Loucy (cell line): Measurements from ENCODE around the gene ZNF286A.
"Not testable (repeated sequence)": the region's sequence is repeated elsewhere in the genome, so short reads cannot be mapped to it uniquely, and the experiment has no call there.

Source experiments
- H2AFZ ChIP-seq: fragments of 200-600 bp; sonication (generic); 2 replicates; pipeline ENCODE4 v1.6.0; 2016; ENCODE audit warnings: antibody characterized with exemption, mild to moderate bottlenecking, low read length, moderate library complexity
- H3F3A ChIP-seq: fragments of 200-600 bp; 2 replicates; pipeline ENCODE4 v1.6.0; 2016; ENCODE audit warnings: antibody characterized with exemption, low read depth, mild to moderate bottlenecking
- H3K27me3 ChIP-seq: fragments of 200-600 bp; sonication (generic); 2 replicates; pipeline ENCODE4 v1.6.1; 2014; ENCODE audit warnings: low read length, mild to moderate bottlenecking; ENCODE audit not compliant: insufficient read depth, poor library complexity, severe bottlenecking
- H3K36me3 ChIP-seq: fragments of 200-600 bp; sonication (generic); 2 replicates; pipeline ENCODE4 v1.6.1; 2016; ENCODE audit warnings: low read length; ENCODE audit not compliant: insufficient read depth
- H3K4me1 ChIP-seq: fragments of 200-600 bp; sonication (generic); 2 replicates; pipeline ENCODE4 v1.5.1; 2014; ENCODE audit warnings: low read length, mild to moderate bottlenecking; ENCODE audit not compliant: insufficient read depth, poor library complexity, severe bottlenecking
- H3K4me2 ChIP-seq: fragments of 200-600 bp; sonication (generic); 2 replicates; pipeline ENCODE4 v1.6.0; 2014; ENCODE audit warnings: antibody characterized with exemption, low read length, low read depth, mild to moderate bottlenecking; ENCODE audit not compliant: poor library complexity, severe bottlenecking
- H3K4me3 ChIP-seq: fragments of 200-600 bp; sonication (generic); 2 replicates; pipeline ENCODE4 v1.5.1; 2014; ENCODE audit warnings: low read length, mild to moderate bottlenecking, mixed read lengths; ENCODE audit not compliant: poor library complexity, severe bottlenecking
- H3K79me2 ChIP-seq: fragments of 200-600 bp; sonication (generic); 2 replicates; pipeline ENCODE4 v1.6.1; 2014; ENCODE audit warnings: low read length; ENCODE audit not compliant: insufficient read depth
- H3K9ac ChIP-seq: fragments of 200-600 bp; sonication (generic); 2 replicates; pipeline ENCODE4 v1.6.0; 2014; ENCODE audit warnings: mild to moderate bottlenecking, low read depth, low read length, moderate library complexity; ENCODE audit not compliant: poor library complexity, severe bottlenecking
- H3K9me2 ChIP-seq: fragments of 200-600 bp; sonication (generic); replicated peaks from 2 replicates; pipeline ENCODE4 v1.6.1; 2016; ENCODE audit warnings: low read depth, low read length, mixed read lengths
- H3K9me3 ChIP-seq: fragments of 200-600 bp; sonication (generic); 2 replicates; pipeline ENCODE4 v1.6.1; 2014; ENCODE audit warnings: mild to moderate bottlenecking, antibody characterized with exemption, low read length, low read depth; ENCODE audit not compliant: insufficient read depth
- H4K20me1 ChIP-seq: fragments of 200-600 bp; sonication (generic); 2 replicates; pipeline ENCODE4 v1.6.0; 2014; ENCODE audit warnings: antibody characterized with exemption, low read length, mild to moderate bottlenecking; ENCODE audit not compliant: insufficient read depth, poor library complexity, severe bottlenecking
- CTCF ChIP-seq: fragments of 200-600 bp; sonication (generic); conservative IDR thresholded peaks from 2 replicates; pipeline ENCODE4 v1.5.1; 2014; ENCODE audit warnings: mild to moderate bottlenecking, antibody characterized with exemption, low read length
- EZH2phosphoT487 ChIP-seq: fragments of 200-600 bp; IDR thresholded peaks from 2 replicates; pipeline ENCODE4 v1.6.1; 2018; ENCODE audit warnings: antibody characterized with exemption, mild to moderate bottlenecking, moderate library complexity, borderline replicate concordance

The ZNF286A gene

DNA sequence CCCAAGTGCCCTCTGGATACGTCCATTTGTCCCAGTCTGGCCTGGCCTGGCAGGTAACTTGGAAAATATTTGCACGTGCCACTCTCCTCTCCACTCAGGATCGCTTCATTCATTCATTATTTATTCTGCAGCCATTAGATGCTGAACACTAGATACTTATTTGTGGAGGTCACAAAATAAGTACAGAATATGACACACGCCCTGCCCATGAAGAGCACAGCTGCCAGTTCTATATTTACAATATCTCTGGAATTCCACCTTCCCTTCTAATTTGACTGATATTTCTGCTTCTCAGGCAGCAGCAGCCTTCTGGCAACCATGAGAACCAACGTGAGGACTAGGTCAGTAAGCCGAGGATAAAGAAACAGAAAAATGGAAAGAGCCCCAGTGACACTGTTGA lies 36.4 kb upstream of the ZNF286A start:
- no peaks in the 10 kb centered on the region for H3K36me3 ChIP-seq
- H3K9me2 ChIP-seq = no peaks in the 10 kb centered on the region
- H3K9me3 ChIP-seq = no peaks in the 10 kb centered on the region
- H3K4me1 ChIP-seq = no peaks in the 10 kb centered on the region
- TF ChIP-seq EZH2phosphoT487 = no peak
- TF ChIP-seq CTCF = no peak
- H3K27me3 ChIP-seq = no peaks in the 10 kb centered on the region
- H4K20me1 ChIP-seq = no peaks in the 10 kb centered on the region
- H3K4me3 ChIP-seq = no peak overlapping the region
- no peak overlapping the region for H3K9ac ChIP-seq
- no peak overlapping the region for H3K4me2 ChIP-seq
- no peaks in the 10 kb centered on the region for H3F3A ChIP-seq
- no peaks in the 10 kb centered on the region for H3K79me2 ChIP-seq
- H2AFZ ChIP-seq = no peak overlapping the region

DNA sequence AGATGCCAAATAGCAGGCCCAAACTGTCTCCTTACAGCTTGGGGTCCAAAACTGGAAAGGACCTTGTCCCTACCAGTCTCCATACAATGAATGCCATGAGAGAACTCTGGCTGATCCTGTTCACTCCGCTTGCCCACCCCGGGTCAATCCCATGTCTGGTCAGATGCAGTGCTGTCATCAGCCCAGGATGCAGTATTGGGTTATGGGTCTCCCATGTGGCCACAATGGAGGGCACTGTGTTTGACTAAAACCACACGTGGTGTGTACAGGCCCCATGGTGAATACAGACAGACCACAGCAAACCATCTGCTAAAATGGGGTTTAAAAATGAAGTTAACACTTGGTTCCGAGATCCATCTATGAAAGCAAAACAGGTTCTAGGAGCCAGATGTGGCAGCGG lies 35.9 kb upstream of the ZNF286A start:
- Histone ChIP-seq H3K27me3 (no peaks in the 10 kb centered on the region), H3K4me3 (no peak overlapping the region), H3K79me2 (no peaks in the 10 kb centered on the region), H3K4me1 (no peaks in the 10 kb centered on the region), H3K4me2 (no peak overlapping the region), H2AFZ (no peak overlapping the region), H3K9me2 (no peaks in the 10 kb centered on the region), H3K36me3 (no peaks in the 10 kb centered on the region), H4K20me1 (no peaks in the 10 kb centered on the region), H3F3A (no peaks in the 10 kb centered on the region), H3K9ac (no peak overlapping the region), H3K9me3 (no peaks in the 10 kb centered on the region)
- TF ChIP-seq CTCF (no peak), EZH2phosphoT487 (no peak)

- H3K79me2 ChIP-seq, H3K9ac ChIP-seq, H3K9me3 ChIP-seq, H3K4me2 ChIP-seq, H3F3A ChIP-seq, H3K4me3 ChIP-seq, H4K20me1 ChIP-seq, H3K27me3 ChIP-seq, H3K36me3 ChIP-seq, H3K4me1 ChIP-seq, H3K9me2 ChIP-seq, H2AFZ ChIP-seq: not testable (repeated sequence)
Observed at GRCh38 chr17:15669526-15669925, 30.0 kb upstream of the ZNF286A start.

DNA sequence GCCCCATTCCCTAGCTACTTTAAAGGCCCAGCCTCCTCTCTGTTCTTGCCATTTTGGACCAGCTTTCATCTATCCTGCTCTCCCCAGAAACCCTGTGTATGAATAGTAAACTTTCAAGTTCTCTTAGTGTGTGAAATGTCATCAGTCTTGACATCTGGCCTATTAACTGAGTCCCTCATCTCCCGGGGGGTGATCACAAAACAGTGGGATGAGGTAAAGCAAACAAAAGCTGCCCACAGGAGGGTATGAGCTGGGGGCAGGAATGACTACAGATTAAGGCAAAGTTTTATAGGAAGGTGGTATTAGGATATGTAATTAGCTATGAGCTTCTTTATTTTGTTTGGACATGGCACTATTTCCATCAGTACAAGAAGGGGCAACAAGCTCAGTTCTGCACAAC lies 24.9 kb upstream of the ZNF286A start:
- H3K9ac ChIP-seq, H3K4me1 ChIP-seq, H3K79me2 ChIP-seq, H3K9me2 ChIP-seq, H3F3A ChIP-seq, H4K20me1 ChIP-seq, H2AFZ ChIP-seq, H3K9me3 ChIP-seq, H3K4me2 ChIP-seq, H3K27me3 ChIP-seq, H3K4me3 ChIP-seq, H3K36me3 ChIP-seq: not testable (repeated sequence)

DNA sequence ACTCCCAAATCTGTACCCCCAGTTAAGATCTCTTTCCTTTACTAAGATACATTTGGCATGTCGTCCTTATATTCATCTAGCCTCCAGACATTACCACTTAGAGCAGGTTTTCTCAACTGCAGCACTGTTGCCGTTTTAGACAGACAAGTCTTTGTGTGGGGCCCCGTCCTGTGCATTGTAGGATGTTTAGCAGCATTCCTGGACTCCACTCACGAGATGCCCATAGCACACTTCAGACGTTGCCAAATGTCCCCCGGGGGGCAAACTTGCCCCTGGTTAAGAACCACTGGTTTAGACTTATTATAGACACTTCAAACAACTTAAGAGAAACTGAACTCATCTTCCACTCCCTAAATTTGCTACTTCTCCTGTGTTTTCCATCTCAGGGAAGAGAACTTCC lies 23.6 kb upstream of the ZNF286A start:
- H3K4me3 ChIP-seq, H3K9me2 ChIP-seq, H3K9ac ChIP-seq, H3F3A ChIP-seq, H3K79me2 ChIP-seq, H4K20me1 ChIP-seq, H3K4me1 ChIP-seq, H3K27me3 ChIP-seq, H3K9me3 ChIP-seq, H3K36me3 ChIP-seq, H3K4me2 ChIP-seq, H2AFZ ChIP-seq: not testable (repeated sequence)

GRCh38 chr17:15683135-15683534 lies 16.4 kb upstream of the ZNF286A start:
- not testable (repeated sequence) for H3K27me3 ChIP-seq, H4K20me1 ChIP-seq, H3K9me3 ChIP-seq, H3F3A ChIP-seq, H3K9me2 ChIP-seq, H3K9ac ChIP-seq, H2AFZ ChIP-seq, H3K79me2 ChIP-seq, H3K36me3 ChIP-seq
- Histone ChIP-seq H3K4me1 (peaks cover 11% of the 10 kb centered on the region), H3K4me2 (peak overlapping the region; percentile 79), H3K4me3 (peak overlapping the region; percentile 81)
